ENCODE data around the gene GNPDA1.

The GNPDA1 gene

GRCh38 chr5:141997358-141997960, 15.4 kb downstream of the GNPDA1 start:
- no peak for TF ChIP-seq CTCF (IDR thresholded peaks at IDR 0.05; ENCODE audit: low read depth, low read length)
- no peak for DNase-seq (ENCODE audit: extremely low read depth, low read depth)

- DNase-seq (ENCODE audit: extremely low read depth, low read depth) = no peak
- TF ChIP-seq CTCF (IDR thresholded peaks at IDR 0.05; ENCODE audit: low read depth, low read length) = no peak
Measured at GRCh38 chr5:141995656-141996055, 17.2 kb downstream of the GNPDA1 start.

- no peak for DNase-seq (ENCODE audit: extremely low read depth, low read depth)
- no peak for TF ChIP-seq CTCF (IDR thresholded peaks at IDR 0.05; ENCODE audit: low read depth, low read length)
Measured at GRCh38 chr5:141994511-141995136, 18.2 kb downstream of the GNPDA1 start.

GRCh38 chr5:141992349-141992963, 20.4 kb downstream of the GNPDA1 start:
- DNase-seq (ENCODE audit: extremely low read depth, low read depth) = no peak
- peak; percentile 65 for TF ChIP-seq CTCF (IDR thresholded peaks at IDR 0.05; ENCODE audit: low read depth, low read length)

- no peak for TF ChIP-seq CTCF (IDR thresholded peaks at IDR 0.05; ENCODE audit: low read depth, low read length)
- no peak for DNase-seq (ENCODE audit: extremely low read depth, low read depth)
Measured at GRCh38 chr5:141989720-141990119, 23.1 kb downstream of the GNPDA1 start.

- no peak for TF ChIP-seq CTCF (IDR thresholded peaks at IDR 0.05; ENCODE audit: low read depth, low read length)
- DNase-seq (ENCODE audit: extremely low read depth, low read depth) = no peak
Measured at GRCh38 chr5:141986072-141986471, 26.8 kb downstream of the GNPDA1 start.

- DNase-seq (ENCODE audit: extremely low read depth, low read depth) = no peak
- TF ChIP-seq CTCF (IDR thresholded peaks at IDR 0.05; ENCODE audit: low read depth, low read length) = no peak
Measured at GRCh38 chr5:141982626-141983025, 30.2 kb downstream of the GNPDA1 start.

All from AG09319 (cell line).